Left lobe of liver (tissue), 2 donors: ENCODE data around the gene PDLIM3. TPM values are rescaled to one million over a fixed set of nuclear protein-coding genes. Genes with fewer than 3 reads are reported as not detected.
"Not testable (repeated sequence)": the region's sequence is repeated elsewhere in the genome, so short reads cannot be mapped to it uniquely, and the experiment has no call there.

Source experiments
- ATAC-seq: fragments of 200-7000 bp; cut with Tn5 transposase; one replicate; pipeline ENCODE4 v1.9.1; 2020; ENCODE audit warnings: mild to moderate bottlenecking, moderate library complexity
- DNase-seq: peaks from one replicate; pipeline ENCODE4 v3.0.0-alpha.2; 2020; ENCODE audit warnings: low spot score
- total RNA-seq: library from RNA; stranded (reverse); gene quantifications from one replicate; pipeline ENCODE4 v1.2.1, GENCODE V29; 2021
- donor health status: DM: no; HTN: no; CAD: no; lungs with moderate emphysema.
- donor health status: DM: no; HTN: yes; CAD: no.

Gene PDLIM3
- total RNA-seq, 1 donor from 2014 or later, result 1.7 TPM

GRCh38 chr4:185522451-185522850, 12.9 kb downstream of the PDLIM3 start:
- ATAC-seq, result no peak
- no peak for DNase-seq

- ATAC-seq, result no peak
- DNase-seq, result no peak
Measured at GRCh38 chr4:185520119-185520518, 15.2 kb downstream of the PDLIM3 start.

GRCh38 chr4:185518494-185518893, 16.8 kb downstream of the PDLIM3 start:
- ATAC-seq, result no peak
- no peak for DNase-seq

- DNase-seq (no peak), ATAC-seq (no peak)
Measured at GRCh38 chr4:185518069-185518468, 17.2 kb downstream of the PDLIM3 start.

GRCh38 chr4:185515248-185515647, 20.1 kb downstream of the PDLIM3 start:
- no peak for ATAC-seq

GRCh38 chr4:185514182-185514697, 21.1 kb downstream of the PDLIM3 start:
- peak; percentile 43 for ATAC-seq

More at GRCh38 chr4:185515248-185515647, 20.1 kb downstream of the PDLIM3 start:
- DNase-seq, result no peak

GRCh38 chr4:185513489-185514181, 21.7 kb downstream of the PDLIM3 start:
- peak; percentile 89 for DNase-seq

More at GRCh38 chr4:185514182-185514697, 21.1 kb downstream of the PDLIM3 start:
- no peak for DNase-seq

GRCh38 chr4:185512516-185512915, 22.8 kb downstream of the PDLIM3 start:
- no peak for ATAC-seq
- DNase-seq, result no peak

More at GRCh38 chr4:185513489-185514181, 21.7 kb downstream of the PDLIM3 start:
- ATAC-seq, result peak; percentile 98

GRCh38 chr4:185511243-185511642, 24.1 kb downstream of the PDLIM3 start:
- not testable (repeated sequence) for DNase-seq, ATAC-seq

- no peak for DNase-seq
- ATAC-seq, result no peak
Measured at GRCh38 chr4:185510806-185511205, 24.5 kb downstream of the PDLIM3 start.

GRCh38 chr4:185508181-185508580, 27.1 kb downstream of the PDLIM3 start:
- DNase-seq (peak; percentile 56), ATAC-seq (peak; percentile 62)

- ATAC-seq (no peak), DNase-seq (no peak)
Measured at GRCh38 chr4:185506422-185506821, 28.9 kb downstream of the PDLIM3 start.

- peak; percentile 94 for DNase-seq
- peak; percentile 81 for ATAC-seq
Measured at GRCh38 chr4:185504098-185505047, 30.9 kb downstream of the PDLIM3 start.

- DNase-seq (no peak), ATAC-seq (no peak)
Measured at GRCh38 chr4:185502386-185502785, 32.9 kb downstream of the PDLIM3 start.

- ATAC-seq (peak; percentile 56), DNase-seq (peak; percentile 71)
Measured at GRCh38 chr4:185500576-185500975, 34.7 kb downstream of the PDLIM3 start.

GRCh38 chr4:185500035-185500434, 35.3 kb downstream of the PDLIM3 start:
- ATAC-seq (no peak), DNase-seq (no peak)

- ATAC-seq (no peak), DNase-seq (no peak)
Measured at GRCh38 chr4:185488650-185489049, 46.7 kb downstream of the PDLIM3 start.

GRCh38 chr4:185481401-185481800, 53.9 kb downstream of the PDLIM3 start:
- DNase-seq, result no peak
- ATAC-seq, result no peak

GRCh38 chr4:185480016-185480732, 55.1 kb downstream of the PDLIM3 start:
- DNase-seq (no peak), ATAC-seq (no peak)

- ATAC-seq, result no peak
Measured at GRCh38 chr4:185479507-185479971, 55.8 kb downstream of the PDLIM3 start.

GRCh38 chr4:185473247-185473646, 62.1 kb downstream of the PDLIM3 start:
- ATAC-seq (no peak), DNase-seq (no peak)

More at GRCh38 chr4:185479507-185479971, 55.8 kb downstream of the PDLIM3 start:
- no peak for DNase-seq
